ENCODE results near the gene MEF2C.

DNA sequence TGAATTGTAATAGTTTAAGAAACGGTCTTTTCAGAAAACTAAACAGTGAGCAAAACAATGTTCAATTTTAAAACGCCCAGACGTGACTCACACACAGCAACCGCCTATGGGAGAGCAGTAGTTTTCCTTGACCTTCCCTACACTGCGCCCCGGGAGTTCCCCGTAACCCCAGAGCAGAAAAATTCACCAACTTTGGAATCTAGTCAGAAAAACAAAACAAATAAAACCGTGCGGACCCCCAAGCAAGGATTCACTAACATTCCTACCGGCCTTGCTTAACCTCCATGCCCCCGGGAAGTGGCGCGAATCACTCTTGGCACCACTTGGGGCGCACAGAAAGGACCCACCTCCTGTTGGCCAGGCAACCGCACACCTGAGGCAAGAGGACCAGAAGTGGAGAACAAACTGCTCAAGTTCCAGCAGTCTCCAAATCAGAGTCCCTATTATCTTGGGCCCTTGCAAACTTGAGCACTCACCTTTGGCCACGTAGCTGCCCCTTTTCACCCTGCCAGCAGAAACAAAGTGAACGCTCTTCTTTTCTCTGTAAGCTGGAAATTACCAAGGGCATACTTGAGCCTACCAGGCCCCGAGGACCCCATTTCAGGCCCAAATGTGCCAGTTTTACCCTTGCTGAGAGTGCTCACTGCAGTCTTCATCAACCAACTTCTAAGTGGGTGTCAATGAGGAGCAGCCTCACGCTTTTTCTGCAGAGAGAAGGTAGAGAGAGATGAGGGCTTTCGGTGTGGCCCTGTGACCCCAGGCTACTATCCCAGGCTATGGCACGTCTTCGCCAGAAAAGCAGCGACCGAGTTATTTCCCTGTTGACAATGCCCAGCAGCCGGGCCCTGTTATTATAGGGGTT is 189.7 kb downstream of the MEF2C start:
- TF ChIP-seq, protein P1, sequence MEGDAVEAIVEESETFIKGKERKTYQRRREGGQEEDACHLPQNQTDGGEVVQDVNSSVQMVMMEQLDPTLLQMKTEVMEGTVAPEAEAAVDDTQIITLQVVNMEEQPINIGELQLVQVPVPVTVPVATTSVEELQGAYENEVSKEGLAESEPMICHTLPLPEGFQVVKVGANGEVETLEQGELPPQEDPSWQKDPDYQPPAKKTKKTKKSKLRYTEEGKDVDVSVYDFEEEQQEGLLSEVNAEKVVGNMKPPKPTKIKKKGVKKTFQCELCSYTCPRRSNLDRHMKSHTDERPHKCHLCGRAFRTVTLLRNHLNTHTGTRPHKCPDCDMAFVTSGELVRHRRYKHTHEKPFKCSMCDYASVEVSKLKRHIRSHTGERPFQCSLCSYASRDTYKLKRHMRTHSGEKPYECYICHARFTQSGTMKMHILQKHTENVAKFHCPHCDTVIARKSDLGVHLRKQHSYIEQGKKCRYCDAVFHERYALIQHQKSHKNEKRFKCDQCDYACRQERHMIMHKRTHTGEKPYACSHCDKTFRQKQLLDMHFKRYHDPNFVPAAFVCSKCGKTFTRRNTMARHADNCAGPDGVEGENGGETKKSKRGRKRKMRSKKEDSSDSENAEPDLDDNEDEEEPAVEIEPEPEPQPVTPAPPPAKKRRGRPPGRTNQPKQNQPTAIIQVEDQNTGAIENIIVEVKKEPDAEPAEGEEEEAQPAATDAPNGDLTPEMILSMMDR (IDR thresholded peaks at IDR 0.05), result no peak
- TF ChIP-seq POLR2A (IDR thresholded peaks at IDR 0.05), result no peak
